Uterus (tissue), 4 donors: ENCODE data around the gene EMILIN1. TPM values are rescaled to one million over a fixed set of nuclear protein-coding genes. Genes with fewer than 3 reads are reported as not detected.

Experiments
- DNase-seq, 2 donors: peaks; one replicate each; pipeline ENCODE4 v3.0.0-alpha.2; 2019 to 2020
- H3K27ac ChIP-seq, 2 donors: fragments of 200-600 bp; sonication (generic); 1 replicate in 1 of 2; 2 replicates in 1 of 2; pipeline ENCODE4 v1.5.1; 2016 to 2018
- H3K27me3 ChIP-seq, 2 donors: fragments of 200-600 bp; sonication (generic); one replicate each; pipeline ENCODE4 v1.5.1; 2018 to 2019; ENCODE audit warnings: control low read depth in 1 of 2
- H3K36me3 ChIP-seq, 2 donors: fragments of 200-600 bp; sonication (generic); one replicate each; pipeline ENCODE4 v1.5.1; 2019; ENCODE audit warnings: control low read depth in 1 of 2
- H3K4me1 ChIP-seq, 2 donors: fragments of 200-600 bp; sonication (generic); one replicate each; pipeline ENCODE4 v1.5.1; 2018 to 2019; ENCODE audit warnings: control low read depth in 1 of 2
- H3K4me3 ChIP-seq, 2 donors: fragments of 200-600 bp; sonication (generic); 1 replicate in 1 of 2; 2 replicates in 1 of 2; pipeline ENCODE4 v1.5.1; 2018 to 2019; ENCODE audit warnings: mild to moderate bottlenecking in 1 of 2
- H3K9me3 ChIP-seq, 2 donors: fragments of 200-600 bp; sonication (generic); one replicate each; pipeline ENCODE4 v1.5.1; 2019; ENCODE audit warnings: control low read depth in 1 of 2
- CTCF ChIP-seq, 4 experiments: fragments of 200-600 bp in 2 of 4; fragments of 450-650 bp in 2 of 4; sonication (generic) in 2 of 4; IDR thresholded peaks; one replicate each; pipeline ENCODE4 v1.5.1; 2016 to 2019; ENCODE audit warnings: antibody characterized with exemption in 4 of 4, mild to moderate bottlenecking in 2 of 4, moderate library complexity in 1 of 4
- POLR2A ChIP-seq, 2 donors: fragments of 450-650 bp; IDR thresholded peaks; one replicate each; pipeline ENCODE4 v1.6.1; 2016; ENCODE audit warnings: antibody characterized with exemption in 2 of 2, mild to moderate bottlenecking in 1 of 2, moderate library complexity in 1 of 2
- intact Hi-C: fragments of 100-400 bp; cut with DNase I; formaldehyde crosslinking; loops from one replicate; pipeline ENCODE4 v1.15.1; 2023; ENCODE audit warnings: low total_unique reads
- total RNA-seq, 4 donors: library from RNA; depleted of rRNA in 3 of 4; stranded (reverse); fragments of >200 nt in 3 of 4; gene quantifications; one replicate each; pipeline versions ENCODE4 v1.1.0 to v1.2.4, GENCODE V29; 2014 to 2023
- donor health status: DM: yes; HTN: yes; CAD: no.

Gene EMILIN1
- total RNA-seq, 4 donors from 2014 or later, result 107 to 377 (median 224) TPM

GRCh38 chr2:27099334-27099955 is 21.0 kb downstream of the EMILIN1 start:
- no peak overlapping the region for H3K4me3 ChIP-seq
- no peaks in the 10 kb centered on the region for H3K27me3 ChIP-seq
- no peak overlapping the region for H3K27ac ChIP-seq
- intact Hi-C loops, result loop anchor here (5.0 kb wide), 1 partner anchor 108 kb away; no protein-coding TSS in a partner anchor
- no peak for DNase-seq
- H3K4me1 ChIP-seq, result no peaks in the 10 kb centered on the region
- TF ChIP-seq POLR2A (IDR thresholded peaks at IDR 0.05), result no peak
- no peak for TF ChIP-seq CTCF (IDR thresholded peaks at IDR 0.05)
- H3K9me3 ChIP-seq, result no peaks in the 10 kb centered on the region
- H3K36me3 ChIP-seq, result no peaks in the 10 kb centered on the region

GRCh38 chr2:27100036-27100435 is 21.6 kb downstream of the EMILIN1 start:
- Histone ChIP-seq H3K9me3 (no peaks in the 10 kb centered on the region), H3K36me3 (no peaks in the 10 kb centered on the region), H3K27me3 (no peaks in the 10 kb centered on the region), H3K27ac (no peak overlapping the region), H3K4me3 (no peak overlapping the region), H3K4me1 (no peaks in the 10 kb centered on the region)
- intact Hi-C loops, result loop anchor here (10.0 kb wide), 1 partner anchor 185 kb away; the partner anchor contains the start of gene TRIM54
- TF ChIP-seq POLR2A (IDR thresholded peaks at IDR 0.05), result no peak
- no peak for TF ChIP-seq CTCF (IDR thresholded peaks at IDR 0.05)
- DNase-seq, result no peak

GRCh38 chr2:27102329-27102728 is 23.9 kb downstream of the EMILIN1 start:
- no peaks in the 10 kb centered on the region for H3K4me1 ChIP-seq
- no peaks in the 10 kb centered on the region for H3K36me3 ChIP-seq
- H3K4me3 ChIP-seq, result no peak overlapping the region
- intact Hi-C loops, result loop anchor here (10.0 kb wide), 1 partner anchor 182 kb away; the partner anchor contains the start of gene TRIM54
- H3K27me3 ChIP-seq, result no peaks in the 10 kb centered on the region
- H3K27ac ChIP-seq, result no peak overlapping the region
- TF ChIP-seq CTCF (IDR thresholded peaks at IDR 0.05) (no peak), POLR2A (IDR thresholded peaks at IDR 0.05) (no peak)
- DNase-seq, result no peak
- no peaks in the 10 kb centered on the region for H3K9me3 ChIP-seq

GRCh38 chr2:27105981-27106380 is 27.6 kb downstream of the EMILIN1 start:
- Histone ChIP-seq H3K4me1 (no peaks in the 10 kb centered on the region), H3K27ac (no peak overlapping the region), H3K27me3 (no peaks in the 10 kb centered on the region), H3K4me3 (no peak overlapping the region), H3K9me3 (no peaks in the 10 kb centered on the region), H3K36me3 (no peaks in the 10 kb centered on the region)
- intact Hi-C loops, result loop anchor here (10.0 kb wide), 1 partner anchor 179 kb away; the partner anchor contains the start of gene TRIM54
- DNase-seq, result no peak
- TF ChIP-seq POLR2A (IDR thresholded peaks at IDR 0.05), result no peak
- TF ChIP-seq CTCF (IDR thresholded peaks at IDR 0.05), result no peak

GRCh38 chr2:27108221-27108620 is 29.8 kb downstream of the EMILIN1 start:
- Histone ChIP-seq H3K4me3 (no peak overlapping the region), H3K27ac (no peak overlapping the region), H3K9me3 (no peaks in the 10 kb centered on the region), H3K27me3 (no peaks in the 10 kb centered on the region), H3K4me1 (no peaks in the 10 kb centered on the region), H3K36me3 (no peaks in the 10 kb centered on the region)
- TF ChIP-seq CTCF (IDR thresholded peaks at IDR 0.05), result no peak
- TF ChIP-seq POLR2A (IDR thresholded peaks at IDR 0.05), result no peak
- intact Hi-C loops, result loop anchor here (10.0 kb wide), 1 partner anchor 177 kb away; the partner anchor contains the start of gene TRIM54
- no peak for DNase-seq
